Activated T-cell treated with anti-CD3 and anti-CD28 coated beads, Interleukin-2, amount 50 U/mL, for 4 hours (primary cell): ENCODE data around the gene CCDC13. TPM values are rescaled to one million over a fixed set of nuclear protein-coding genes. Genes with fewer than 3 reads are reported as not detected.

Source experiments
- ATAC-seq, 2 donors: fragments of 200-7000 bp; cut with Tn5 transposase; one replicate each; pipeline ENCODE4 v1.10.0; 2021
- DNase-seq: peaks from one replicate; pipeline ENCODE4 v3.0.0-alpha.2; 2020
- H3K27me3 Mint-ChIP-seq: one replicate; pipeline ENCODE4 v1.8.0; 2021; ENCODE audit warnings: low read depth, mixed read lengths
- H3K36me3 Mint-ChIP-seq: one replicate; pipeline ENCODE4 v1.8.0; 2022; ENCODE audit warnings: mixed read lengths; ENCODE audit not compliant: insufficient read depth
- H3K4me1 Mint-ChIP-seq: one replicate; pipeline ENCODE4 v1.8.0; 2021; ENCODE audit warnings: low read depth, mixed read lengths
- H3K4me3 Mint-ChIP-seq: one replicate; pipeline ENCODE4 v1.8.0; 2021; ENCODE audit warnings: mild to moderate bottlenecking, moderate library complexity, mixed read lengths
- H3K9me3 Mint-ChIP-seq: one replicate; pipeline ENCODE4 v1.8.0; 2021; ENCODE audit warnings: mixed read lengths
- total RNA-seq, 3 donors: library from RNA; stranded (reverse); gene quantifications; one replicate each; pipeline ENCODE4 v1.2.1, GENCODE V29; 2021

CCDC13 gene
- total RNA-seq, 3 donors from 2014 or later, result 0.29 to 0.73 (median 0.35) TPM

GRCh38 chr3:42780398-42780797 lies 7.3 kb upstream of the CCDC13 start:
- no peak for DNase-seq
- peaks cover 8% of the 10 kb centered on the region for H3K36me3 Mint-ChIP-seq
- no peaks in the 10 kb centered on the region for H3K27me3 Mint-ChIP-seq
- H3K4me3 Mint-ChIP-seq, result no peak overlapping the region
- ATAC-seq, result no peak
- no peaks in the 10 kb centered on the region for H3K9me3 Mint-ChIP-seq
- H3K4me1 Mint-ChIP-seq, result peaks cover 2% of the 10 kb centered on the region

- DNase-seq (no peak), ATAC-seq (no peak)
- H3K27me3 Mint-ChIP-seq, result no peaks in the 10 kb centered on the region
- no peak overlapping the region for H3K4me3 Mint-ChIP-seq
- peaks cover 2% of the 10 kb centered on the region for H3K4me1 Mint-ChIP-seq
- peaks cover 8% of the 10 kb centered on the region for H3K36me3 Mint-ChIP-seq
- no peaks in the 10 kb centered on the region for H3K9me3 Mint-ChIP-seq
These were observed 5.6 kb upstream of the CCDC13 start for GRCh38 chr3:42778644-42779043.

- Mint-ChIP-seq H3K4me3 (peak overlapping the region; percentile 86), H3K9me3 (peaks cover 7% of the 10 kb centered on the region), H3K4me1 (peaks cover 13% of the 10 kb centered on the region), H3K36me3 (no peaks in the 10 kb centered on the region), H3K27me3 (peaks cover 2% of the 10 kb centered on the region)
- ATAC-seq (peak; percentile 2 to 7), DNase-seq (no peak)
These were observed 327 bp upstream of the CCDC13 start for GRCh38 chr3:42773409-42773751.

- no peak for DNase-seq
- Mint-ChIP-seq H3K27me3 (peaks cover 2% of the 10 kb centered on the region), H3K36me3 (no peaks in the 10 kb centered on the region), H3K4me1 (peaks cover 13% of the 10 kb centered on the region), H3K4me3 (no peak overlapping the region), H3K9me3 (peaks cover 7% of the 10 kb centered on the region)
- ATAC-seq, result no peak
These were observed 1.8 kb downstream of the CCDC13 start for GRCh38 chr3:42771271-42771670.

GRCh38 chr3:42769477-42770131 lies 3.4 kb downstream of the CCDC13 start:
- ATAC-seq, result no peak
- DNase-seq, result no peak
- H3K36me3 Mint-ChIP-seq, result no peaks in the 10 kb centered on the region

GRCh38 chr3:42764561-42765295 lies 8.3 kb downstream of the CCDC13 start:
- no peak for ATAC-seq
- H3K27me3 Mint-ChIP-seq, result no peaks in the 10 kb centered on the region
- H3K36me3 Mint-ChIP-seq, result no peaks in the 10 kb centered on the region
- no peaks in the 10 kb centered on the region for H3K9me3 Mint-ChIP-seq
- H3K4me1 Mint-ChIP-seq, result no peaks in the 10 kb centered on the region
- no peak overlapping the region for H3K4me3 Mint-ChIP-seq
- DNase-seq, result no peak

More at GRCh38 chr3:42769477-42770131, 3.4 kb downstream of the CCDC13 start:
- Mint-ChIP-seq H3K27me3 (peaks cover 2% of the 10 kb centered on the region), H3K9me3 (peaks cover 7% of the 10 kb centered on the region), H3K4me1 (peaks cover 13% of the 10 kb centered on the region), H3K4me3 (no peak overlapping the region)

- Mint-ChIP-seq H3K36me3 (no peaks in the 10 kb centered on the region), H3K4me1 (no peaks in the 10 kb centered on the region), H3K9me3 (no peaks in the 10 kb centered on the region), H3K4me3 (no peak overlapping the region), H3K27me3 (no peaks in the 10 kb centered on the region)
- ATAC-seq, result no peak
- DNase-seq, result no peak
These were observed 8.9 kb downstream of the CCDC13 start for GRCh38 chr3:42764115-42764514.

- Mint-ChIP-seq H3K27me3 (no peaks in the 10 kb centered on the region), H3K4me1 (no peaks in the 10 kb centered on the region), H3K36me3 (no peaks in the 10 kb centered on the region), H3K4me3 (no peak overlapping the region), H3K9me3 (no peaks in the 10 kb centered on the region)
- ATAC-seq (no peak), DNase-seq (no peak)
These were observed 10.0 kb downstream of the CCDC13 start for GRCh38 chr3:42763021-42763420.

GRCh38 chr3:42762046-42762724 lies 10.9 kb downstream of the CCDC13 start:
- Mint-ChIP-seq H3K27me3 (no peaks in the 10 kb centered on the region), H3K36me3 (no peaks in the 10 kb centered on the region), H3K4me1 (no peaks in the 10 kb centered on the region), H3K9me3 (no peaks in the 10 kb centered on the region), H3K4me3 (no peak overlapping the region)
- DNase-seq (no peak), ATAC-seq (no peak)

GRCh38 chr3:42758126-42758525 lies 14.9 kb downstream of the CCDC13 start:
- no peaks in the 10 kb centered on the region for H3K4me1 Mint-ChIP-seq
- ATAC-seq, result no peak
- no peak for DNase-seq
- H3K4me3 Mint-ChIP-seq, result no peak overlapping the region
- H3K36me3 Mint-ChIP-seq, result no peaks in the 10 kb centered on the region
- no peaks in the 10 kb centered on the region for H3K27me3 Mint-ChIP-seq
- no peaks in the 10 kb centered on the region for H3K9me3 Mint-ChIP-seq

GRCh38 chr3:42756681-42757213 lies 16.3 kb downstream of the CCDC13 start:
- no peaks in the 10 kb centered on the region for H3K36me3 Mint-ChIP-seq
- no peak overlapping the region for H3K4me3 Mint-ChIP-seq
- H3K27me3 Mint-ChIP-seq, result no peaks in the 10 kb centered on the region
- DNase-seq (no peak), ATAC-seq (no peak)
- no peaks in the 10 kb centered on the region for H3K4me1 Mint-ChIP-seq
- no peaks in the 10 kb centered on the region for H3K9me3 Mint-ChIP-seq

GRCh38 chr3:42755681-42756578 lies 17.1 kb downstream of the CCDC13 start:
- H3K36me3 Mint-ChIP-seq, result no peaks in the 10 kb centered on the region
- no peak overlapping the region for H3K4me3 Mint-ChIP-seq
- no peaks in the 10 kb centered on the region for H3K27me3 Mint-ChIP-seq
- H3K9me3 Mint-ChIP-seq, result no peaks in the 10 kb centered on the region
- ATAC-seq (no peak), DNase-seq (no peak)
- no peaks in the 10 kb centered on the region for H3K4me1 Mint-ChIP-seq

- no peaks in the 10 kb centered on the region for H3K27me3 Mint-ChIP-seq
- DNase-seq, result no peak
- H3K4me1 Mint-ChIP-seq, result peaks cover 9% of the 10 kb centered on the region
These were observed 19.3 kb downstream of the CCDC13 start for GRCh38 chr3:42753757-42754156.

GRCh38 chr3:42752961-42753360 lies 20.1 kb downstream of the CCDC13 start:
- peaks cover 16% of the 10 kb centered on the region for H3K4me1 Mint-ChIP-seq
- DNase-seq (no peak), ATAC-seq (no peak)
- H3K9me3 Mint-ChIP-seq, result no peaks in the 10 kb centered on the region
- H3K27me3 Mint-ChIP-seq, result no peaks in the 10 kb centered on the region
- H3K36me3 Mint-ChIP-seq, result no peaks in the 10 kb centered on the region
- H3K4me3 Mint-ChIP-seq, result no peak overlapping the region

More at GRCh38 chr3:42753757-42754156, 19.3 kb downstream of the CCDC13 start:
- no peak for ATAC-seq
- H3K9me3 Mint-ChIP-seq, result no peaks in the 10 kb centered on the region
- H3K36me3 Mint-ChIP-seq, result no peaks in the 10 kb centered on the region
- H3K4me3 Mint-ChIP-seq, result no peak overlapping the region
